Superior temporal gyrus (tissue), 1 donor: Measurements from ENCODE around the gene GIPC3.
A peak's percentile ranks its signal among the peaks of the same experiment; 100 is the strongest.

Experiments used
- DNase-seq: peaks from one replicate; pipeline ENCODE4 v3.0.0-alpha.2; 2016; ENCODE audit errors: extremely low spot score

Gene GIPC3

GRCh38 chr19:3605361-3605760 lies 20.1 kb downstream of the GIPC3 start:
- DNase-seq: no peak

GRCh38 chr19:3605770-3606169 lies 20.5 kb downstream of the GIPC3 start:
- no peak for DNase-seq

- no peak for DNase-seq
Measured at GRCh38 chr19:3606174-3606689, 21.0 kb downstream of the GIPC3 start.

- no peak for DNase-seq
Measured at GRCh38 chr19:3606690-3607289, 21.5 kb downstream of the GIPC3 start, which contains the start of gene TBXA2R. TBXA2R (minus strand) TSS chr19:3606875; CDS start chr19:3600634, 6,241 bp downstream.

- no peak for DNase-seq
Measured at GRCh38 chr19:3607303-3608078, 22.2 kb downstream of the GIPC3 start.

- no peak for DNase-seq
Measured at GRCh38 chr19:3608079-3608641, 22.9 kb downstream of the GIPC3 start.

GRCh38 chr19:3608750-3609322 lies 23.6 kb downstream of the GIPC3 start:
- DNase-seq: no peak

GRCh38 chr19:3609779-3610719 lies 24.8 kb downstream of the GIPC3 start:
- no peak for DNase-seq

GRCh38 chr19:3610745-3611717 lies 25.8 kb downstream of the GIPC3 start:
- no peak for DNase-seq

- no peak for DNase-seq
Measured at GRCh38 chr19:3611841-3612240, 26.6 kb downstream of the GIPC3 start.

GRCh38 chr19:3612330-3612729 lies 27.1 kb downstream of the GIPC3 start:
- no peak for DNase-seq

GRCh38 chr19:3612901-3613741 lies 27.8 kb downstream of the GIPC3 start:
- DNase-seq: no peak

GRCh38 chr19:3613818-3614661 lies 28.8 kb downstream of the GIPC3 start:
- no peak for DNase-seq

GRCh38 chr19:3614858-3615505 lies 29.7 kb downstream of the GIPC3 start:
- DNase-seq: no peak

GRCh38 chr19:3615524-3616135 lies 30.4 kb downstream of the GIPC3 start:
- no peak for DNase-seq

GRCh38 chr19:3617463-3617862 lies 32.2 kb downstream of the GIPC3 start:
- DNase-seq: no peak

GRCh38 chr19:3618144-3618810 lies 33.0 kb downstream of the GIPC3 start:
- peak; percentile 49 for DNase-seq
